ENCODE measurements around the gene RHBDF2.
"Not testable (repeated sequence)": the region's sequence is repeated elsewhere in the genome, so short reads cannot be mapped to it uniquely, and the experiment has no call there.

The RHBDF2 gene

DNA sequence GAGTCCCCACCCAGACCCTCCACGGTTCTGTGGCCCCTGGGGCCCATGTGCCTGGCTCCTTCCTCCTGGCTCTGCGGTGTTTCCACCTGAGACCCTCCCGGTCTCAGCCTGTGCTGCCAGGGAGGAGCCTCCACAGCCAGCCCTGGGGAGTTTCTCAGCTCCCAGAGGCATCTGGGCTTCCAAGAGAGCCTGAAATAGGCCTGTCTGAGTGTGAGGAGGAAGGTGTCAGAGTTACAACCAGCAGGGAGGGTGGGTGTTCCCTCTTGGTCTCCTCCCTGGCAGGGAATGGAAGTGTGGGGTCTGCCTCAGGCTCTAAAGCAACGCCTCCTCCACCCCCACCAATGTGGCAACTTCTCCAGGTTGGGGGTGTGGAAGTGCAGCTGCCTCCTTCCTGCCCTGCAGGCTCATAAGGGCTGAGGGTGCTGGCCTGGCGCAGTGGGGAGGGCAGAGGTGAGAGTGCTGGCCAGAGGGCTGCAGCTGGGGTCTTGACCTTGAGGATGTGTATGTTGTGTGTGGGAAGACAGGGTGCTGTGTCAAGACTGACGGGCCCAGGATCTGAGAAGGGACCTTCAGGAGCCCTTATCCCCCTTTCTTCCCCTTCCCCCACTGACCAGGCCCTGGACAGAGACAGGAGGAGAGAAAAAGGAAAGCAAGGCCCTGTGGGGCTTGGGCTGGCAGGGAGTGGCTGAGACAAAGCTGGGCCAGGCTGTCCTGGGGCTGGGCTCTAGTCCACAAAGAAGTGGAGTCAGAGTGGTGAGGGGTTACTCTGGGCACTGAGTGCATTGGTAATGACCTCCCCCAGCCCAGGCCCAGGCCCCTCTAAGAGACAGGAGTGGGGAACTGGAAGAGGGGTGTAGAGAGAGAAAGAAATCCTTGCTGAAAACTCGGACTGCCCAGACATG is 33.9 kb upstream of the RHBDF2 start:
- POLR2A ChIA-PET, result interaction anchor here (0.9 kb wide), 1 partner anchor 10 kb away, joined by 4 read pairs; no protein-coding TSS in a partner anchor
- Histone ChIP-seq H3K4me3 (ENCODE audit: control insufficient read depth in 1 of 7, extremely low read depth in 1 of 7, insufficient read depth in 4 of 7, low read depth in 2 of 7, low read length in 6 of 7) (no peak overlapping the region), H3K27me3 (replicated peaks in 2 of 5; ENCODE audit: control insufficient read depth in 4 of 5, insufficient read depth in 5 of 5, low read length in 4 of 5) (peaks cover 4 to 41% (median 23%) of the 10 kb centered on the region in 5 experiments), H3K36me3 (ENCODE audit: control insufficient read depth in 4 of 4, insufficient read depth in 4 of 4, low read length in 3 of 4) (no peaks in the 10 kb centered on the region), H3K27ac (ENCODE audit: insufficient read depth in 1 of 2, low read depth in 1 of 2, low read length in 2 of 2, poor library complexity in 1 of 2, severe bottlenecking in 2 of 2) (no peak overlapping the region), H3K4me1 (ENCODE audit: control extremely low read depth in 1 of 4, control insufficient read depth in 4 of 4, insufficient read depth in 4 of 4, low read length in 3 of 4) (peaks cover 3 to 35% (median 22%) of the 10 kb centered on the region in 4 experiments), H3K9me3 (ENCODE audit: control extremely low read depth in 1 of 5, control insufficient read depth in 4 of 5, insufficient read depth in 2 of 5, low read depth in 1 of 5, low read length in 4 of 5) (no peaks in the 10 kb centered on the region)
- 96% methylated on average over 4 of the region's 7 CpGs for WGBS (ENCODE audit: insufficient coverage)
- CTCF ChIA-PET, result interaction anchor here (1.1 to 4.7 kb wide), 3 partner anchors 11 to 77 kb away, joined by 3 to 31 read pairs (median 17); no protein-coding TSS in a partner anchor
- DNase-seq, result no peak

DNA sequence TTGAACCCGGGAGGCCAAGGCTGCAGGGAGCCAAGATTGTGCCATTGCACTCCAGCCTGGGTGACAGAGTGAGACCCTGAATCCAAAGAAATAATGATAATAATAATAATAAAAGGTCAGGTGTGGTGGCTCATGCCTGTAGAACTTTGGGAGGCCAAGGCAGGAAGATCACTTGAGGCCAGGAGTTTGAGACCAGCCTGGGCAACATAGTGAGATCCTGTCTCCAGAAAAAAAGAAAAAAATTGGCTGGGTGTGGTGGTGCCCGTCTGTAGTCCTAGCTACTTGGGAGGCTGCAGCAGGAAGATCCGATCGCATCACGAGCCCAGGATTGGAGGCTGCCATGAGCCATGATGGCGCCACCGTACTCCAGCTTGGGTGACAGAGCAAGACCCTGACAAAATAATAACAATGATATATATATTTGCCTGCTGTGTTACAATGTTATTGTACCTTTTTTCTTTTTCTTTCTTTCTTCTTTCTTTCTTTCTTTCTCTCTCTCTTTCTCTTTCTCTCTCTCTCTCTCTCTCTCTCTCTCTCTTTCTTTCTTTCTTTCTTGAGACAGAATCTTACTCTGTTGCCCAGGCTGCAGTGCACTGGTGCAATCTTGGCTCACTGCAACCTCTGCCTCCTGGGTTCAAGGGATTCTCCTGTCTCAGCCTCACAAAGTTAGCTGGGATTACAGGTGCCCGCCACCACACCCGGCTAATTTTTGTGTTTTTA is 32.6 kb upstream of the RHBDF2 start:
- WGBS (ENCODE audit: insufficient coverage), result 95% methylated on average over 6 of the region's 9 CpGs
- Histone ChIP-seq H3K4me1 (ENCODE audit: control extremely low read depth in 1 of 4, control insufficient read depth in 4 of 4, insufficient read depth in 4 of 4, low read length in 3 of 4) (peaks cover 3 to 46% (median 33%) of the 10 kb centered on the region in 4 experiments), H3K27me3 (replicated peaks in 2 of 5; ENCODE audit: control insufficient read depth in 4 of 5, insufficient read depth in 5 of 5, low read length in 4 of 5) (peaks cover 3 to 29% (median 16%) of the 10 kb centered on the region in 5 experiments)
- H3K9me3 ChIP-seq (ENCODE audit: control extremely low read depth in 1 of 5, control insufficient read depth in 4 of 5, insufficient read depth in 2 of 5, low read depth in 1 of 5, low read length in 4 of 5); DNase-seq; H3K27ac ChIP-seq (ENCODE audit: insufficient read depth in 1 of 2, low read depth in 1 of 2, low read length in 2 of 2, poor library complexity in 1 of 2, severe bottlenecking in 2 of 2); H3K36me3 ChIP-seq (ENCODE audit: control insufficient read depth in 4 of 4, insufficient read depth in 4 of 4, low read length in 3 of 4); POLR2A ChIA-PET; H3K4me3 ChIP-seq (ENCODE audit: control insufficient read depth in 1 of 7, extremely low read depth in 1 of 7, insufficient read depth in 4 of 7, low read depth in 2 of 7, low read length in 6 of 7): not testable (repeated sequence)
- CTCF ChIA-PET, result interaction anchor here (0.8 to 4.7 kb wide), 2 partner anchors 10 to 12 kb away, joined by 3 to 31 read pairs; no protein-coding TSS in a partner anchor

DNA sequence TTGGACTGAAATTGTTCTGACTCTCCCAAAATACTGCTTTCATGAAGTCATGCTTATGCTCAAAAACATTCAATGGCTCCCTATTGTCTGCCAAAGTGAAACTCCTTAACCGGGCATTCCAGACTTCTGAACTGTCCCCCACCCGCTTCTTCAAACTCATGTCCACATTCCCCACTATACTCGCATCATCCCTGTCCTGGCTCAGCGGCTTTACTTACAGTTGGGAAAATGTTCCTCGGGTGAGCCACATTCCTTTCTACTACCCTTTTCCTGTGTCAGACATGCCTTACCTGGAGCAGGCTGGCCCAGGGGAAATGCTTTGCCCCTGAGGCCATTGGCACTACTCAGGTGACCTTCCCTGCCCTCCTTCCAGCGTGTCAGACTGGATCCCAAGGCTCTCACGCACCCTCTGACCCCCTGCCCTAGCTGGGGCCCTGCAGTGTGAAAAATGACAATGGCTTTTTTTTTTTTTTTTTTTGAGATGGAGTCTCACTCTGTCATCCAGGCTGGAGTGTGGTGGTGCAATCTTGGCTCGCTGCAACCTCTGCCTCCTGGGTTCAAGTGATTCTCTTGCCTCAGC is 30.9 kb upstream of the RHBDF2 start:
- no peak overlapping the region for H3K27ac ChIP-seq (ENCODE audit: insufficient read depth in 1 of 2, low read depth in 1 of 2, low read length in 2 of 2, poor library complexity in 1 of 2, severe bottlenecking in 2 of 2)
- peaks cover 3 to 48% (median 35%) of the 10 kb centered on the region in 4 experiments for H3K4me1 ChIP-seq (ENCODE audit: control extremely low read depth in 1 of 4, control insufficient read depth in 4 of 4, insufficient read depth in 4 of 4, low read length in 3 of 4)
- H3K9me3 ChIP-seq (ENCODE audit: control extremely low read depth in 1 of 5, control insufficient read depth in 4 of 5, insufficient read depth in 2 of 5, low read depth in 1 of 5, low read length in 4 of 5), result no peaks in the 10 kb centered on the region
- H3K4me3 ChIP-seq (ENCODE audit: control insufficient read depth in 1 of 7, extremely low read depth in 1 of 7, insufficient read depth in 4 of 7, low read depth in 2 of 7, low read length in 6 of 7), result no peak overlapping the region
- POLR2A ChIA-PET, result no interaction called here
- 98% methylated on average over 6 of the region's 8 CpGs for WGBS (ENCODE audit: insufficient coverage)
- CTCF ChIA-PET, result no interaction called here
- peaks cover 3 to 15% (median 8%) of the 10 kb centered on the region in 5 experiments for H3K27me3 ChIP-seq (replicated peaks in 2 of 5; ENCODE audit: control insufficient read depth in 4 of 5, insufficient read depth in 5 of 5, low read length in 4 of 5)
- DNase-seq, result no peak
- no peaks in the 10 kb centered on the region for H3K36me3 ChIP-seq (ENCODE audit: control insufficient read depth in 4 of 4, insufficient read depth in 4 of 4, low read length in 3 of 4)

DNA sequence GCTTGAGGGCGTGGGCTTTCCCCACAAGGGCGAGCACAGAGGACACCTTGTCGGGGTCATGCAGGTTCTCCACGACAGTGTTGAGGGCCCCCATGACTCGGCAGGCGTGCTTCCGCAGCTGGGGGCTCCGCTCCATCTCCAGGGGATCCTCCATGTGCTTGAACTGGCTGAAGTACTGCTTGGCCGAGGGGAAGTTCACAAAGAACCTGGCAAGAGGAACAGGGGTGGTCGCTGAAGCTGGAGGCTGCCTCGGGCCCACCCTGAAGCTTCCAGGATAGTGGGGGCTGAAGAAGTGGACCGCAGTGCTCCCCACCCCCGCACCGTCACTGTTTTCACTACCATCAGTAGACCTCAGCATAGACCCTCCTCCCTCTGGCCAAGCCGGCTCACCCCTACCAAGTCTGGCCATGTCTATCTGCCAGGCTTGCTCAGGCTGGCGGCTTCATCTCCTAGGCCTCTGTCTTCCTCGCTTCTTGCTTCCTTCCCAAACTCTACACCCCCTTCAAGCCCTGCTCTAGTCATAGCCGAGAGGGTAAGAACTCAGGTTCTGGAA is 30.3 kb upstream of the RHBDF2 start:
- Histone ChIP-seq H3K36me3 (ENCODE audit: control insufficient read depth in 4 of 4, insufficient read depth in 4 of 4, low read length in 3 of 4) (no peaks in the 10 kb centered on the region), H3K4me3 (ENCODE audit: control insufficient read depth in 1 of 7, extremely low read depth in 1 of 7, insufficient read depth in 4 of 7, low read depth in 2 of 7, low read length in 6 of 7) (no peak overlapping the region), H3K27ac (ENCODE audit: insufficient read depth in 1 of 2, low read depth in 1 of 2, low read length in 2 of 2, poor library complexity in 1 of 2, severe bottlenecking in 2 of 2) (no peak overlapping the region), H3K4me1 (ENCODE audit: control extremely low read depth in 1 of 4, control insufficient read depth in 4 of 4, insufficient read depth in 4 of 4, low read length in 3 of 4) (peaks cover 3 to 48% (median 34%) of the 10 kb centered on the region in 4 experiments), H3K27me3 (replicated peaks in 2 of 5; ENCODE audit: control insufficient read depth in 4 of 5, insufficient read depth in 5 of 5, low read length in 4 of 5) (peaks cover 0 to 9% (median 3%) of the 10 kb centered on the region in 5 experiments), H3K9me3 (ENCODE audit: control extremely low read depth in 1 of 5, control insufficient read depth in 4 of 5, insufficient read depth in 2 of 5, low read depth in 1 of 5, low read length in 4 of 5) (no peaks in the 10 kb centered on the region)
- CTCF ChIA-PET, result no interaction called here
- 94% methylated on average over 15 of the region's 18 CpGs for WGBS (ENCODE audit: insufficient coverage)
- DNase-seq, result no peak
- POLR2A ChIA-PET, result no interaction called here

DNA sequence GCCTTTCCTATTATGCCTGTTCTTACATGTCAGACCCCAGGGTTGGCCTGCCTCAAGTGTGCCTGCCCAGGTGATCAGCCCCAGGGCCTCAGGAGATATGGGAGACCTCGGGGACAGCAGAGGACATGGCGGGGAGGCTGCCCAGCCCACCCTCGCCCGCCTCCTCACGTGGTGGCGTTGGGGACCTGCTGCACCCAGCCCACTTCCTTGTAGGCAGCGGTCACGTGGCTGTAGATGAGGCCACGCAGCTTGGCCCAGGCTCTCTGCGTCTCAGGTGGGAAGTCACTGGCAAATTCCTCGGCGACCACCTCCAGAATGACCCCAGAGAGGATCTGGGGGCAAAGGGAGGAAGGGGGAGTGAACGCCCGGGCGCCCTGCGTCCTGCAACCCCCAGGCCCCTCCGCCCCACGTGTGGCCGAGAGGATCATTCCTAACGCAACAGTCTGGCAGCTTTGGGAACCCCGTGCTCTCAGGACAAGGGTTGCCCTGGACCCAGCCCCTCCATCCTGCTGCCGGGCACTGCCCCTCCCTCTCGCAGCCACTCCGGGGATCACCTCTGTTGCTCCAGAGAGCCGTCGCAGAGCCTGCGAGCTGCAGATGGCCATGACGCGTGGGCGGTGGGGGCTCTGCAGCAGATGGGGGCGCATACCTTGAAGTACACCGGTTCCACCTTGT is 29.7 kb upstream of the RHBDF2 start:
- POLR2A ChIA-PET, result no interaction called here
- Histone ChIP-seq H3K36me3 (ENCODE audit: control insufficient read depth in 4 of 4, insufficient read depth in 4 of 4, low read length in 3 of 4) (no peaks in the 10 kb centered on the region), H3K9me3 (ENCODE audit: control extremely low read depth in 1 of 5, control insufficient read depth in 4 of 5, insufficient read depth in 2 of 5, low read depth in 1 of 5, low read length in 4 of 5) (no peaks in the 10 kb centered on the region), H3K4me3 (ENCODE audit: control insufficient read depth in 1 of 7, extremely low read depth in 1 of 7, insufficient read depth in 4 of 7, low read depth in 2 of 7, low read length in 6 of 7) (no peak overlapping the region), H3K4me1 (ENCODE audit: control extremely low read depth in 1 of 4, control insufficient read depth in 4 of 4, insufficient read depth in 4 of 4, low read length in 3 of 4) (peaks cover 3 to 48% (median 34%) of the 10 kb centered on the region in 4 experiments), H3K27ac (ENCODE audit: insufficient read depth in 1 of 2, low read depth in 1 of 2, low read length in 2 of 2, poor library complexity in 1 of 2, severe bottlenecking in 2 of 2) (no peak overlapping the region), H3K27me3 (replicated peaks in 2 of 5; ENCODE audit: control insufficient read depth in 4 of 5, insufficient read depth in 5 of 5, low read length in 4 of 5) (peaks cover 0 to 2% (median 0%) of the 10 kb centered on the region in 5 experiments)
- CTCF ChIA-PET, result interaction anchor here (0.7 kb wide), 1 partner anchor 16 kb away, joined by 3 read pairs; no protein-coding TSS in a partner anchor
- 95% methylated on average over 29 of the region's 32 CpGs for WGBS (ENCODE audit: insufficient coverage)
- DNase-seq, result no peak

DNA sequence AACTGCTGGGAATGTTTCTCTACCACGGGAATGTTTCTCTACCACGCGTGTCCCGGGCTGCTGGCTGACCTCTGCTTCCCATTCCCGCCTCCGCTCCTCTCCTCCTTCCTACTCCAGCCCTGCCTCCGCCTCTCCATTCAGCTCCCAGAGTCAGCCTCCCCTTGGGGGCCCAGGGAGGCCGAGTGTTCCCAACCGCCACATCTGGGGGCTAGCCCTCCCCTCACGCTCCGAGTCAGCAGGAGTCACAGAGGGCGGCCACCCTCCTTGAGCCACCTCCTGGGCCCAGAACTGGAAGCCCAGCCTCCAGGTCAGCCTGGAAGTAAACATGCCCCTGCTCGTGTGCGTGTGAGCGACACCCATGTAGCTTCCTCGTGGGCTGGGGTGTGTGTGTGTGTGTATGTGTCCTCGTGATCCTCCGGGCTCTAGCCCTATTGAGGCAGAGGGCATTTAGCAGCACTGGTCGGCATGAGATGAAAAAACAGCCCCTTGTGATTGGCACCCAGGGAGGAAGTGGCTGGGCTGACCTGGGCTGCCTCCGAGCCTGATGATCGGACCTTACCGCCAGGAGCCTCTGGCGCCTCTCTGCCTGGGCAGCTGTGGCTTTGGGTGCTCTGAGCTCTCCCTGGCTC is 29.0 kb upstream of the RHBDF2 start:
- Histone ChIP-seq H3K4me3 (ENCODE audit: control insufficient read depth in 1 of 7, extremely low read depth in 1 of 7, insufficient read depth in 4 of 7, low read depth in 2 of 7, low read length in 6 of 7) (no peak overlapping the region), H3K27ac (ENCODE audit: insufficient read depth in 1 of 2, low read depth in 1 of 2, low read length in 2 of 2, poor library complexity in 1 of 2, severe bottlenecking in 2 of 2) (no peak overlapping the region), H3K9me3 (ENCODE audit: control extremely low read depth in 1 of 5, control insufficient read depth in 4 of 5, insufficient read depth in 2 of 5, low read depth in 1 of 5, low read length in 4 of 5) (no peaks in the 10 kb centered on the region), H3K36me3 (ENCODE audit: control insufficient read depth in 4 of 4, insufficient read depth in 4 of 4, low read length in 3 of 4) (no peaks in the 10 kb centered on the region), H3K27me3 (replicated peaks in 2 of 5; ENCODE audit: control insufficient read depth in 4 of 5, insufficient read depth in 5 of 5, low read length in 4 of 5) (no peaks in the 10 kb centered on the region), H3K4me1 (ENCODE audit: control extremely low read depth in 1 of 4, control insufficient read depth in 4 of 4, insufficient read depth in 4 of 4, low read length in 3 of 4) (peaks cover 3 to 44% (median 34%) of the 10 kb centered on the region in 4 experiments)
- 95% methylated on average over 15 of the region's 23 CpGs for WGBS (ENCODE audit: insufficient coverage)
- CTCF ChIA-PET, result interaction anchor here (0.7 to 3.4 kb wide), 2 partner anchors 15 to 17 kb away, joined by 3 to 31 read pairs; no protein-coding TSS in a partner anchor
- POLR2A ChIA-PET, result no interaction called here
- no peak for DNase-seq
